LNCaP clone FGC (cell line): ENCODE results near the gene SRGAP2B.
"Not testable (repeated sequence)": the region's sequence is repeated elsewhere in the genome, so short reads cannot be mapped to it uniquely, and the experiment has no call there.

Experiments
- DNase-seq: peaks from one replicate; pipeline ENCODE4 v3.0.0-alpha.2; 2011; ENCODE audit warnings: low read depth
- H3K4me3 ChIP-seq: 2 replicates; pipeline ENCODE4 v1.5.1; 2011; ENCODE audit warnings: mild to moderate bottlenecking, low read depth, low read length, control low read depth

Gene SRGAP2B

DNA sequence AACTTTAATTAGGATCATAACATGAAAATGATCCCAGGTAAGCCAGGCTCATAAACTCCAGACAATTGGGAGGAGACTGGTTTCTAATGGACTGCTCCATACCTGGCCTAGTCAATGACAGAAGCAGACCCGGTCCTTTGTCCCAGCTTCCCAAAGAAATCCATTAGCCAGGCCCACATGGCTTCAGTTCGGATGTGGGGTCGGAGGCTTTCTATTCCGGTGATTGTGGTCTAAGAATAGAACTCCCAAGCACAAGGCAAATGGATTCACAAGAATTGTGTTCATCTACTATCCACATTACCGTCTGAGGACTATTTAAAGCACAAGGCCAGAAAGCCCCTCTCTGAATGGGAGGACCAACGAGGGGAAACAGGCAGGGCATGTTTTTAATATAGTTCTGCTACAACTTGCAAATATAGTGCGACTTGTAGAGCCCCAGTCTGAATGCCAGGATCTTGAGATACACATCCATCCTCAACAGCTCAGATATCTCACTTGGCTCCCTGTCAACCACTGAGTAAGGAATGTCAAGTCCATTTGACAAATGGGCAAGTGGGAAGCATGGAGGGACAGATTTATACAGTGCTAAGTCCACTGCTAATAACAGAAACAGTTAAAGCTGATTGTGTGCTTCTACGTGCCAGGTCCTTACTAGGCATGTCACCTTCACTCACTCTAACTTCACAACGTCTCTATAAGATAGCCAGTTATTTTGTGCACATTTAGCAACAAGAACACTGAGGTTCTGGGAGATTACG lies 42.9 kb downstream of the SRGAP2B start:
- DNase-seq, H3K4me3 ChIP-seq: not testable (repeated sequence)

DNA sequence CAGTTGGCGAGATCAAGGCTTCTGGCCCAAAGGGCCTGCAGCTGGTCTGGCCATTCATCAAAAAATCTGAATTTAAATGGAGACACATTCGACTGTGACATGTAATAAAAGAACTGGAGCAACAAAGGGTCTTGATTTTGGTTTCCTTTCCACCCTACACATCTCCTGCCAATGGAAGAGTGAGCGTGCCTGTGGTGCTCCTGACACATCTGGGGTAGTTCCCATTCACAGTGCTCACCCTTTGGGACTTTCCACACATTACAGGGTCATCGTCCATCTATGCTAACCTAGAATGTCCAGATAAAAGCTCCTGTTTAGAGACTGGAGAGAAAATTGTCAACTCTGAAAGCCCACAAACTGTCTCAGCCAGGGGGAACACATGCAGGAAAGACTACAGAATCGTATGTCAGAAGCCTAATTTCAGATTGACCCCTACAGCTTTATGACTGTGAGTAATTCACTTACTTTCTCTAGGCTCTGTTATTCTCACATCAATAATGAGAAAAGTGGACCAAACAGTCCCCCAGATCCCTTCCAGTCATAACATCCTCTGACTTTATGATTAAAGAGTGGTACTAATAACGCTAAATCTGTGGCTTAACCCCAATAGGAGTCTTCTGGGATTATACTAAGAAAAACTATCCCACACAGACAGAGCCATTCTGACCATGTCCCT lies 46.8 kb downstream of the SRGAP2B start:
- DNase-seq, H3K4me3 ChIP-seq: not testable (repeated sequence)

DNA sequence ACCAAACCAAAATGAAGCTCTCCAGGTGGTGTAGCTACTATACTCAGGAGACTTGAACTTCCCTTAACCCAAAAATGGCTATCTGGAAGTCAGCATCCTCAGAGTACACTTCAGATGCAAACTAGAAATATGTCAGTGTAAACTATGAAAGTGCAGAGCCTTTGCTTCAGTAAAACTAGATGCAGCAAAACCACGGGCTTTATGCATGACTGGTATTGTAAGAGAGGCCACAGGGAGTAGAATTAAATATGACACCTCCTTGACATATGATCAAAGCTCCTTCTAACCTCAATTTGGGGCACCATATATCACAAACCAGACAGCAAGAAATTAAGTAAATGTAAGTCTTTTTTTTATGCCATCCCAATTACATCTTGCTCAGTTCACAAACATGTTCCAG lies 47.6 kb downstream of the SRGAP2B start:
- not testable (repeated sequence) for H3K4me3 ChIP-seq, DNase-seq

DNA sequence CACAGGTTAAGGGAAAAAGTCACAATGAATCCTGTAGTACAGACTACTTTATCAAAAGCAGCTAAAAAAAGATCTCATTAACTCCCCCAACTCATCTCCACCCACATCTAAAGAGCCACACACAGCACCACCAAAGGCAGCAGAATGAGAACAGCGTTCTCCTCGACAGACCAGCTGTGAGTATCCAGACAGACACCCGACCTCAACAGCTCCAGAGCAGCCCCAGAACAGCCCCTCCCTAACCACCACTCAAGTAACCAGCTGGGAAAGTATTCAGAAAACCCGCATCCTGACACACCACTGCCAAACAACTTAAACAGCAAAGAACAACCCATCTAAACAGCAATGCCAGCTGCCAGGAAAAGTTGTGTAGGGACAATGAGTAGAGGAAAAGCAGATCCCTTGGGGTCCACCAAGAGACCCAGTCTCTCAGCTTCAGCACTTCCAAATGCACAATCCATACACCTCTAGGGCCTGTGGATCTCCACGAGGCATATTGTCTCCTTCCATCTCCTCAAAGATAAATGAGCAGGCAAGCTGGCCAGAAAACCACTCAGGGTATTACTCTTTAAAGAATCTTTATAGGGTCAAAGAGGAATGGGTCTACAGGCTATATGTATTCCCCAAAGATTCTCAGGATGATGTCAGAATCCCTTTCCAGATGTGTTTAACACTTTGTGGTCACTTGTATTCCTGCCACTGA lies 49.4 kb downstream of the SRGAP2B start:
- not testable (repeated sequence) for H3K4me3 ChIP-seq, DNase-seq

DNA sequence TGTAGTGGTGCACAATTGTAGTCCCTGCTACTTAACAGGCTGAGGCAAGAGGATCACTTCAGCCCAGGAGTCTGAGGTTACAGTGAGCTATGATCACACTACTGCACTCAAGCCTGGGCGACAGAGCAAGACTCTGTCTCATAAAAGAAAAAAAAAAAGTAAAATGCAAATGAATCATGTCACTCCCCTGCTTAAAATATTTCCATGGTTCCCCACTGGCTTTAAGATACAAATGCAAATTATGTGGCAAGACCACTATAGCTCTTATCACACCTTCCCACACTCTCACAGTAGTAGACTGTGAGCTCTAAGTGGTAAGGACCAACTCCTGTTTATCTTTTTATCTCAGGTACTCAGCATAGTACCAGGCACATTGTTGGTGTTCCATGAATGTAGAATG lies 53.6 kb downstream of the SRGAP2B start:
- DNase-seq, H3K4me3 ChIP-seq: not testable (repeated sequence)

- not testable (repeated sequence) for DNase-seq, H3K4me3 ChIP-seq
Observed at GRCh38 chr1:145036019-145036418, 59.1 kb downstream of the SRGAP2B start.

DNA sequence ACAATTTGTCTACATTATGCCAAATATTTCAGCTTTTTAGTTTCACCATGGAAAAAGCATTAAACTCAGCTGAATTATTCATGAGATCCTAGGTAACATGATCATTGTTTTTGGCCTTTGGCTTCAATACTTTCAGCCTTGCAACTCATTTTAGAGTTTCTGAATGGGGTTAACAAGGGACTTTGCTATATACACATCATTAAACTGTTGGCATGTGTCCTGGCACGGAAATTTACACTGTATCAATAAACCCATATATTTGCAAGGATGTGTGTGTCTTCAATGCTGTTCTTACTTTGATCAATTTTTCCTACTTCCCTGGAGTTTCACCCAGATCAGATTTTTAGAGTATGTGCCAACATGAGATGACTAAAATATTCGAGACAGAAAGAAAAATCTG lies 61.6 kb downstream of the SRGAP2B start:
- not testable (repeated sequence) for DNase-seq

GRCh38 chr1:145027251-145027650 lies 67.9 kb downstream of the SRGAP2B start:
- H3K4me3 ChIP-seq, DNase-seq: not testable (repeated sequence)

More for the DNA sequence above, 61.6 kb downstream of the SRGAP2B start:
- not testable (repeated sequence) for H3K4me3 ChIP-seq

GRCh38 chr1:145025286-145025685 lies 69.8 kb downstream of the SRGAP2B start:
- not testable (repeated sequence) for H3K4me3 ChIP-seq, DNase-seq

DNA sequence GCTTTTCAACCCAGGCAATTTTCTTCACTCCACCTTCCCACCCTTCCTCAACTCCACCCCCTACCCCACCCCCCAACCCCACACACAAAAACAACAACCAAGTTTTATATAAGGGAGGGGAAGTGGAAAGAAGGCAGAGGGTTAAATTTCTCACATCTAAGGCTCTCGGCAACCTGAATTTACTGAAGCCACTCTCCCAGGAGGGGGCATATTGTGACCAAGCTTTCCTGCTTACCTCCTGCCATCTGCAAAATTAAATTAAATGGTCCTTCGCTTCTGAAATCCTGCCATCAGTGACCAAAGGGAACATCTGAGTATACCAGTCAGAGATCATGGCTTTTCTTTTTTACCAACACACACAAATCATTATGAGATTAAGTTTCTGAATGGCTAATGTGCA lies 72.9 kb downstream of the SRGAP2B start:
- DNase-seq, H3K4me3 ChIP-seq: not testable (repeated sequence)

DNA sequence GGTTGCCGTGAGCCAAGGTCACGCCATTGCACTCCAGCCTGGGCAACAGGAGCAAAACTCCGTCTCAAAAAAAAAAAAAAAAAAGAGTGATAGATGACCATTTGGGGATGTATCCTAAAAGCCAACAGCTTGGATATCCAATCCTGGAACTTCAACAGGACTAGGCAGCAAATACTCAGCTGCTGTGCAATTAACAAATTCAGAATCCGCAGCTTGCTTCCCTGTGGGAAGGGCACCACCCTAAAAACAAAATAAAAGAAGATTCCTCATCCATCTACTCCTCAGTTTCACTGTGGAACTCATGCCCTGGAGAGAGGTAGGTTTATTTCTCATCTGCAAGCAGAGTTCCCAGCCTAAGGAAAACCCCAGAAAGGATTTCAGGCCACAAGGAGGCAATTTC lies 73.4 kb downstream of the SRGAP2B start:
- not testable (repeated sequence) for H3K4me3 ChIP-seq, DNase-seq

DNA sequence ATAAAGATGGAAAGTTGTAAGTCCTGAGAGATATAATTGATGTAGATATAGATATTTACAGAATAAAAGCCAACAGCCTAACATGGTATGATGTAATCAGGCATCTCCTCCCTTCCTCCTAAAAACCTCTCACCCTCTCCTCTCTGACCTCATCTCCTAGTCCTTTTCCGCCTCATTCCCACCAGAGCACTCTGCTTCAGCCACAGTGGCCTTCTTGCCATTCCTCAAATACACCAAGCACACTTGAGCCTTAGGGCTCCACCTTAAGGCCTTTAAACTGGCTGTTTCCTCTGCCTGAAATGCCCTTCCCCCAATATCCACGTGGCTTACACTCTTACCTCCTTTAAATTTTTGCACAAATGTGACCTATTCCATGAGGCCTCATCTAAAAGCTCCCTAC lies 75.4 kb downstream of the SRGAP2B start:
- not testable (repeated sequence) for H3K4me3 ChIP-seq, DNase-seq

DNA sequence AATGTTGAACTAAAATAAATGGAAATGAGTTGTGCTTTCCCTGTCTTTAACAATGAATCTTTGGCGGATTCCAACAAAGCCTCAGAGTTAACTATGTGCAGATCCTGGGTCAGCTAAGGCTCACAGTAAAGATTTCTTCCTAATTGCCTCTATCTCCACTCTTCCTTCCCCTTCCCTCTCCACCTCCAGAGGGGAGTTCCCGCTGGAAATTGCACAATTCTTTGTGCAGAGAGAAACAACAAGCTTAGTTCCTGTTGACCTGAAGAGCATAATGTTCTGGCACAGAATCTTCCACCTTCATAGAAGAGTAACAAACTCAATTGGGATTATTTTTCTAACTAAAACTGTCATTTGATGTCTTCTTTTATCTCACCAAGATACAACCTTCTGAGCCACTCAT lies 77.4 kb downstream of the SRGAP2B start:
- not testable (repeated sequence) for DNase-seq

GRCh38 chr1:145016492-145016862 lies 78.7 kb downstream of the SRGAP2B start:
- not testable (repeated sequence) for H3K4me3 ChIP-seq, DNase-seq

More for the DNA sequence above, 77.4 kb downstream of the SRGAP2B start:
- H3K4me3 ChIP-seq, result not testable (repeated sequence)

DNA sequence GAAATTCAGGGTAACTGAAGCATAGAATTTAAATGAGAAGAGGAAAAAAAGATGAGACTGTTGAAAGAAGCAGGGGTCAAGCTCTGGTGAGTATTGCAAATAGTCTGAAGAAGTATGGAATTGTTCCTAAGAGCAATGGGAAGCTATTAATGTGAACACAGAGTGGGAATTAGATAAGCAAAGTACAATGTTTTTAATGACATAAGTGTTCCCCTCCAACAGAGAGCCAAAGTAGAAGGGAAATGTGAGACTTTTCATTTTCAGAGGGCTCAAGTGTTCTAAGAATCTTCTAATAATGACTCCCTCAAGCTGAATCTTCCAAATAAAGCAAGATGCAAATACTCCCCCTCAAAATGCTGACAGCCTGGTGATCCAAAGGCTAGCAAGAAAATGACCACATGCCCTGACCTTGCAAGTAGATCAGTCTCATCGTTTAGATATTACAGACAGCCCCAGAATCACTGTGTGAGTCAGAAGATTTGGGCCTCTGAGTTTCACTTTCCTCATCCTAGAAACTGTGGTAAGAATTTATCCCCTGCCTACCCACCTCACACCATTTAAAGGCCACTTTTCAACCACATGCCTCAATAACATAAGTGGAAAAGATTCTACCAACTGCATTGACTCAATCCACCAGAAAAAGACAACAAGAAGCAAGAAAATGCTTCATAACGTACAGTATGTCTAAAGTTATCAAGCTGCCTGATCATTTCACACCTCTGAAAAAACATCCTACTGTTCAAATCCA lies 79.2 kb downstream of the SRGAP2B start:
- not testable (repeated sequence) for DNase-seq, H3K4me3 ChIP-seq

DNA sequence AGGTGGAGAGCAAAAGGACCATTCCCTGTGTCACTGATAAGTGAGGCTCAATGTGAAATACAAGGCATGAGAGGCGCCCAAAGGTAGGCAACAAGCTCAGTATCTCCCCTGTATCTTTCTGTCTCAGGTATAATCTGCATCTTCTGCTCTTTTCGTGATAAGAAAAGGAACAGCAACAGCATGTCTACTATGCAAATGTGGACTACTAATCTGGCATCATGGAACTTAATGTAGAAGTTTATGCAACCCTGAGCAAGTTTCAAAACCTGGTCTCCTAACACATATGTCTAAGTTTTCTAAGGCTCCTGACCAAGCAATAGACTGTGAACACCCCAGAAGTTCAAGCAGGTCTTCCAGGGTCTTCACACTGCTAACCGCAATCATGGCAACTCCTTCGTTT lies 81.8 kb downstream of the SRGAP2B start:
- H3K4me3 ChIP-seq, DNase-seq: not testable (repeated sequence)

GRCh38 chr1:145011811-145012210 lies 83.3 kb downstream of the SRGAP2B start:
- DNase-seq, H3K4me3 ChIP-seq: not testable (repeated sequence)

DNA sequence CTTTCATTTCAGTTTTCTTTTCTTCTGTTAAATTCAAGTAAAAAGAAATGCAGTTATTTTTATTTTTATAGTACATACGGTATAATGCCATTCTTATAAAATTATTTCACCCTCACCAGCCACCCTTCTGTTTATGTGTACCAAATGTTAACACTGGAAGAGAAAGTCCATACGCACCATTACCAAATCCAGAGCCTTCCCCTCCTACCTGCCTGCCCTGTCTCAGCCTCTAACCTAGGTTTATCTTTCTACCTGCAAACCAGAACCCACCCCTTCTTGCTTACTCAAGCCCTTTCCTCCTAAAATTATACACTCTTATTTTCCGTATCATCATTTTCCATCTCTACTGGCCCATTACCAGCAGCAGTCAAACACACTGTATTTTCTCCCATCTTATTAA lies 84.5 kb downstream of the SRGAP2B start:
- not testable (repeated sequence) for DNase-seq, H3K4me3 ChIP-seq

DNA sequence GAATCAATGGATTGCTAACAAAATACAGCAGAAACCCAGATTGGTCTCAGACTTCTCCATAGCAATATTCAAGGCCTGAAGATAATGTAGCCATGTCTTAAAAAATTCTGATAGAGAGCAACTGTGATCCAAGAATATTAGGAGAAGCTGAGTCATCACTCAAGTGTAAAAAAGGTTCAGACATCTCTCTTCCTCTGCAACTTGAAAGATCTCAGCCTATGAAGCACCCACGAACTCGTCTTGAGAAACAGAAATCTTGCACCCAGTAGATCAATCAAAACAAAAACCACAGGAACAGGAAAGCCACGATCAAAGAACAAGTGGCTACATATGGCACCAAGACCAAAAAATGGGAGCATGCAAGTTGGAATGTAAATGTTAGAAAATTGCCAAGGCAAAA lies 85.2 kb downstream of the SRGAP2B start:
- DNase-seq, H3K4me3 ChIP-seq: not testable (repeated sequence)
